ENCODE results near the gene MINDY4.
"Not testable (repeated sequence)": the region's sequence is repeated elsewhere in the genome, so short reads cannot be mapped to it uniquely, and the experiment has no call there.

MINDY4 gene

DNA sequence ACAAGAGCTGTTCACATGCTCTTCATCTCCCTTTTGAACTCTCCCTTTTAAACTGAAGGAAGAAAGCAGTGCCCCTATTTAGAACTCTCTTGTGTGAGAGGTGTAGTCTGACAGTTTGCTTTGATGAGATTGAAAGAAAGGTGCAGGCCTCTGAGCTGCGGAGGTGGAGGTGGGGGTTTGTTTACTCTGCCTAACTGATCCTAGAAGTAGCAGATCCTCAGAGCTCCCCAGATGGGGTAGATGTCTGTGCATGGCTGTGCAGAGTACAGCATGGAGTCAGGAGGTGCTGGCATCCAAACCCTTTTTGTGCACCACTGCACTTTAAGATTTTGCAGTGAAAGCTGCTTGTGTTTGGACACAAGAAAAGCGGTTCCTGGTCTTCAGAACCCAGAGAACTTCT, 58.3 kb downstream of the MINDY4 start:
- in situ Hi-C loops (cut with MboI; ENCODE audit: low sequenced_read_pairs): no loop called here

DNA sequence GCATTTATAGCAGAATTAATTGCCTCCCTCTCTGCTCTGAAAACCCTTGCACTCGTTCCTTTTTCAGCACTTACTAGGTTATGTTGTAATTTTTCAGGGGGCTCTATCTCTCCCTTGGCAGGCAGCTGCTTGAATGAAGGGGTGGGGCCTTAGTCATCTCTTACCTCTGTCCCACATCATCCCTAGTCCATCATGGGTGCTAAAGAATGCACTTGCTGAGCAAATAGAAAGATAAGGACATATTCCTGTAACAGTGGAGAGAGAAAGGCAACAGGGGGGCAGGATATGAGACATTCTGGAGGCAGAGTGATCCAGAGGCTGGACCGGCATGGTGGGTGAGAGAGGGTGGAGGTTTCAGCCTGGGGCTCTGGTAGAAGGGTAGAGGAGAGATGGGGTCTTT, 60.0 kb downstream of the MINDY4 start:
- in situ Hi-C loops (cut with MboI; ENCODE audit: low sequenced_read_pairs): no loop called here

DNA sequence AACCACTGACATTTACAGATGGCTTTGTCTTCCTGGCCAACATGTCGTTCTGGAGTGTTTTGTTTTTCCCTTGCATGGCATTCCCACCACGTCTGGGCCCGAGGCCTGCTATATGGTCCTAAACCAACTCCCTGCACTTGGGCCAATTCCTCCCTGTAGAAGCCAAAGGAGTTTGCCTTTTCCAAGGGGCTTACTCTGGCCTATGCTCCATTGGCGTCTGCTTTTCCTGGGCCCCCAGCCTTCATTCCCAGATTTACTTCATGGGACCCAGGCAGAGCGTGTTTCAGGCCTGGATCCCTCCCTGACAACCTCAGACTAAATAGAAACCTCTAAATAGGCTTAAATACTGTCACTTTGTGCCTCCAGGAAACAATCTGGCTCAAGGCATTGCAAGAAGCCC, 60.7 kb downstream of the MINDY4 start:
- in situ Hi-C loops (cut with MboI; ENCODE audit: low sequenced_read_pairs): no loop called here

DNA sequence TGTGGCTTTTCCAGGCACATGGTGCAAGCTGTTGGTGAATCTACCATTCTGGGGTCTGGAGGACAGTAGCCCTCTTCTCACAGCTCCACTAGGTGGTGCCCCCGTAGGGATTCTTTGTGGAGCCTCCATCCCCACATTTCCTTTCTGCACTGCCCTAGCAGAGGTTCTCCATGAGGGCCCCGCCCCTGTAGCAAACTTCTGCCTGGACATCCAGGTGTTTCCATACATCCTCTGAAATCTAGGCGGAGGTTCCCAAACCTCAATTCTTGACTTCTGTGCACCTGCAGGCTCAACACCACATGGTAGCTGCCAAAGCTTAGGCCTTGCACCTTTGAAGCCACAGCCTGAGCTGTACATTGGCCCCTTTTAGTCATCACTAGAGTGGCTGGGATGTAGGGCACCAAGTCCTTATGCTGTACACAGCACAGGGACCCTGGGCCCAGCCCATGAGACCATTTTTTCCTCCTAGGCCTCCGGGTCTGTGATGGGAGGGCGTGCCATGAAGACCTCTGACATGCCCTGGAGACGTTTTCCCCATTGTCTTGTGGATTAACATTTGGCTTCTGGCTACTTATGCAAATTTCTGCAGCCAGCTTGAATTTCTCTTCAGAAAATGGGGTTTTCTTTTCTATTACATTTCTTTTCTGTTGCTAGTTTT, 62.9 kb downstream of the MINDY4 start:
- in situ Hi-C loops (cut with MboI; ENCODE audit: low sequenced_read_pairs): not testable (repeated sequence)

DNA sequence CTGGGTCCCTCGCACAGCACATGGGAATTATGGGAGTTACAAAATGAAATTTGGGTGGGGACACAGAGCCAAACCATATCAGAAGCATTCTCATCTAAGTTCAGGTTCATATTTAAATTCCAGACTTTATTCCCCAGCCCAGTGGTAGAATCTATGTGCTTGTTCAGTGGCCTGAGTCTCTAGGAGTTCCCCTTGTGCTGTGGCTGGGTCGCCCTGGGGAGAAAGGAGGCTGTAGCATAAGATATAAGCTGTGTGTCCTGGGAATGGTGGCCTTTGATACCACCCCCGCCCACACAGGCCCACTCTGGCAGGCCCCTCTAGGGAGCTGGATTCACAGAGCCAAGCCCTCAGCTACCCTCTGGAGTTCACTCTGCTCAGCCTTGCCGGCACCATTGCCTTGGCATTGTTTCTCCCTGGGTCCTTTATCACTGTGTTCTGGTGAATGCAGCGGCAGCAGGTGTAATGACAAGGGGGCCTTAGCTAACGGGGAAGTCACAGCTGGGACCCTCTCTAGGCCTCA, 64.2 kb downstream of the MINDY4 start:
- in situ Hi-C loops (cut with MboI; ENCODE audit: low sequenced_read_pairs): no loop called here

DNA sequence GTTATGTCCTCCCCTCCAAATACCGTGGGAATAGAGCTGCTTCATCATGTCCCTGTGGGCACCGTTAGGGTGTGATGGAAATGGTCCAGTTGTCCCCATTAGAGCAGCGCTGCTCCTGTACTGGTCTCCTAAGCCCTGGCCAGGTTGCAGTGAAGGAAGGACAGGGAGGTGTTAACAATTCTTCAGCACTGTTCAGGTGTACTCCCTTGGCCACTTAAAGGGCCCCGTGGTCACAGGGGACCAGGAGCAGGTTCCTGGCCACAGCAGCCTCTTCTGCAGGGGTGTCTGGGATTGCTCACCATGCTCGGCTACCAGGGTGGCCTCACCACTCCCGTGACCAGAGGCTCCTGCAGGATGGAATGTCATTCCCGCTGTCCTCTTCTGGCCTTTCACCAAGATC, 65.8 kb downstream of the MINDY4 start:
- in situ Hi-C loops (cut with MboI; ENCODE audit: low sequenced_read_pairs): no loop called here

DNA sequence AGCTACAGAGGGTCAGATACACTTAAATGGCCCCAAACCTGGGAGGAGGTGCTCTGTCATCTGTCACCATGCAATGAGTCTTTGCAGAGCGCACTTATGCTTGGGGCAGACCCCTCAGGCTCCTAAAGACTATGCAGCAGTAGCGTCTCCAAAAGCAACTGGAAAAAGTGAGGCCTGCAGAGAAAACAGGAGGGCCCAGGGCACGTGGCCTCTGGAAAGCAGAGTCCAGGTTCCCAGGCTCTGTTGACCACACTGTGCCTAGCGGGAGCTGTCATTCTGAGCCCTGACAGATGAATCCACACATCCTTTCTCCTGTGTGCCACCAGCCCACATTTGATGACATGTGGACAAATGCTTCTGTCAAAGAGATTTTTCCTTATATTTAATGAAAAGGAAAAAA, 66.4 kb downstream of the MINDY4 start:
- in situ Hi-C loops (cut with MboI; ENCODE audit: low sequenced_read_pairs): no loop called here

DNA sequence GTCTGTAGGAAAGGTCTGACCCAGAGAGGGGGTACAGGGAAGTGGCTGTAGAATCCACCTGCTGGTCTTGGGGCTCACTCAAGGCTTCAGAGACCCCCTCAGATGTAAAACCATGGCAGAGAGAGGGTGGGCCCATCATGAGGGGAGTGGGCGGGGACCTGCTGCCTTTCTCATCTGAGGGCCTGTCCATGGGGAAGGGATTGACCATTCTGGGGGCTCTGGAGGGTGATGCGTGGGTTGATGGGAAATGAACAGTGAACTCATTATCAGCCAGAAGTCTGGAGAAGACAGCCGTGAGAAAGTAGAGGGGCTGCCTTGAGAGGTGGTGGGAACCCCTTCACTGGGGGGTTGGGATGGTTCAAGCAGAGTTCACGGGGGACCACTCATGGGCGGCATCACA, 66.8 kb downstream of the MINDY4 start:
- in situ Hi-C loops (cut with MboI; ENCODE audit: low sequenced_read_pairs): no loop called here

DNA sequence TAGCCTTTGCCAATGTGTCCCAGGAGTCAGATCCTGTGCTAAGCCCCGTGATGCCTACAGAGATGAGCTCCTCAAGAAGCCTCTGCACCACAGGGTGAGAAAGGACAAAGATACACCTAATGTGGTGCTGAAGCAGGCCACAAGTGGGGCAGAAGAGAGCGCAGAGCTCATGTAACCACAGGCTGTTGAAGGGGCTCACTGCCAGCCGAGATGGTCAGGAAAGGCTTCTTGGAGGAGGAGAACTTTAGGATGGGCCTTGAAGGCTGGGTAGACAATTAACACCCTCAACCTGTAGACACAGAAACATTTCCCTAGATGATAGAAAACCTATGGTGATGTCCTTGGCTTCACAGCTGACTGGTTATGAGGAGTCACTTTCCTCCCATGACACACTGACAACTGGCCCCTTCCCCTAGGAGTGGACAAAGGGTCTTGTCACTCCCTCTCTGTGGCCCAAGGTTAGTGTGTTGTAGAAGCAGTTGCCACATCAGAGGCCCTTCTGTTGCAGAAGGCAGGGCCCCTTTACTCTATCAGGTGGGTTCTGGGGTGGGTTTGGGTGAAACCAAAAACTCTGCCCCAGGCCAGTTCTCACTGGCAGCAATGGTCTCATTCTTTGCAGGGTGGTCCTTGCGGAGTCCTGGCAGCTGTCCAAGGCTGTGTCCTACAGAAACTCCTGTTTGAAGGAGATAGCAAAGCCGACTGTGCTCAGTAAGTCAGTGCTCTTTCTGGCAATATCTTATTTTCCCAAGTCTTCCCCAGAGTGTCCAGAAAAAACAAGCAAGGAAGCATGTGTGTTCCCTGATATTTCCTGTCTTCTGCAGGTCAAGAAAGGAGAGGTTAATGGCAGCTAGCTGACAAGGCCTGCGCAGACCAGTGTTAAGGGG, 69.2 kb downstream of the MINDY4 start:
- in situ Hi-C loops (cut with MboI; ENCODE audit: low sequenced_read_pairs): no loop called here

DNA sequence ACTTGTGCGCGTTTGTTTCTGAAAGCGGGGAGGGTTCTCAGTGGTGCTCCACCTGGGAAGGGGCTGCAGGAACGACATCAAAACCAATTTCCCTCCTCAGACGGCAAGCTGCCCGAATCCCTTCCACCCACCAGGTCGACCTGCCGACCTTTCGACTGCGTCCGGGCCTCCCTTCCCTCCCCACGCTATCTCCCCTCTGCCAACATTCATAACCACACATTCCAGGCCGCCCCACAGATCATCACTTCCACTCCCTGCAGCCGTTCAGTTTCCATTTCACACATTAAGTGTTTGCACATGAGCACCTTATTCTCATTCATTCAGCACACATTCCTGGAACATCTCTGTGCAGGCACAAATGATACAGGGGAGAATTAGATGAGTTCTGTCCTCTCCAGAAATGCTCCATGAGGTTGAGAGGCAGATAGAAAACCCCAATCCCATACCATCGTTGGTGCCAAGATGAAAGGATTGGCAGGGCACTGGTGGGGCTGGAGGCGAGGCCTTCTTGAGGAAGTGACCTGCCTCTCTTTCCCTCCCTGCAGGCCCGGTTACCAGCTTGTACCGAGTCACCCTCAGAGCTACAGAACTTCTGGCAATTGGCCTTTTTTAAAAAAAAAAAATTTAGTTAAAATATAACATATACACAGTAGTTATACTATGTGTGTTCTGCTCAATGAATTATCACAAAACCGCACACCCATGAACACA, 70.0 kb downstream of the MINDY4 start:
- in situ Hi-C loops (cut with MboI; ENCODE audit: low sequenced_read_pairs): no loop called here

DNA sequence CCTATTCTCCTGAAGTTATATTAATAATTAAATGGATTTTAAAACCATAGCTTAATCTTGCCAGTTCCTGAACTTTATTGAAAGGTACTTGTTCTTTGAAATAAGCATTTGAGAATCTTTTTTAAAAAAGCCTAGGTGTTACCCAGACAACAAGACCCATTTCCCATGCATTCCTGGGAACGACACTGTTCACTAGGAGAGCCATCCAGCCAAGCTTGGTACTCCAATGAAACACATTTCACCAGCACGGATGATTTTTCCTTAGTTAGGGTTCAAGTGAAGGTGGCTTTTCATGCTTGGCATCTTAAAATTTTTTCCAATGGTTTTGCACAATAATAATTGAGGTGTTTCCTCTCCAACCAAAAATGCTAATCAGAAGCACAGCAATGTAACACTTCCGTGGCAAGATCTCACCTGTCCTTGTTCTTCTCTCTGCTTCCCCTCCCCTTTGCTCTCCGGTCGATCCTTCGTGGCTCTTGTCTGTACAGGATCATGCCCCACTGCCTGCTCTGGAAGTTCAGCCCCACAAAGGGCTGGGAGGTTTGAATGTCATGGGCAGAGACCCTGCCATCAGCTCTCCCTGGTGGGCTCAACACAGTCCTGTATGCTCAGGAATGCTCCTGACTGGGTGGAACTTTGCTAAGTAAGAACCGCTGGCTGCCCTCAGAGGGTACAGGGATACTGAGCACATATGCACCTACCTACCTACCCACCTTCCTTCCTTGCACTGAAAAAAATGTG, 70.8 kb downstream of the MINDY4 start:
- in situ Hi-C loops (cut with MboI; ENCODE audit: low sequenced_read_pairs): no loop called here

DNA sequence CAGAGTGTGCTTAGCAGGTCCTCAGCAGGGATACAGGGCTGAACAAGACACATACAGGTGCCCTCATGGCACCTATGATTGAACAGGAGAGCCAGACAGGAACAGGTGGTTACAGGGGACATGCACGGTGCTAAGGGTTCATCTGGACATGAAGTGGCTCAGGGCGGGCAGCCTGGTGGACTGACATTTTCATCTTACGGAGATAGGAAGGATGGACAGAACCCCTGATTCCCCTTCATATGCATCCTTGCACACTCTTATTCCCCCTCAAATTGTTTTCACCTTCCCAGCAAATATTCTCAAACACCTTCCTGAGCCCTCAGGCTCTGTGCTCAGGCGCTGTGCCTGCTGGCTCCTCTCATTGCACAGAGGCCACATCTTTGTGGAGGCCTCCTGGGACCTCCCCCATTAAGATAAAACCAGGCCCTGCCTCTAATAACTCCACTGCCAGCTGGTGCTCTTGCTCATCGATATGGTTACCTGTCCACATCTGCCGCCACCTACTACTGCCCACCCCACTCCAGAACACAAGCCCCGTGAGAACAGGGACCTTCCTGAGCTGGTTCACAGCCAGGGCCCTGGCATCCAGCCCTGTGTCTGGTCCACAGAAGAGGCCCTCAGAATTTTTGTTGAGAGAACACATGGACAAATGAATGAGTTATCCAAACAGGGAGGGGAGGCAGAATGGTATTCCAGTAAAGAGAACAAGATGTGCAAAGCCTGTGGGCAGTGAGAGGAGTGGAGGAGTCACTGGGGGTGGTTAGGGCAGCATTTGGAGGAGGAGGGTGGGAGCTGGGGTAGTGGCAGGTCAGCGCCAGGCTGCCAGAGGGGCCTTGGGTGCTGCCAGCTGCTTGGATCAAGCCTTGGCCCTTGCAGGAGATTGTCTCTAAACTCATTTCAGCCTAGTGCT, 71.6 kb downstream of the MINDY4 start:
- in situ Hi-C loops (cut with MboI; ENCODE audit: low sequenced_read_pairs): no loop called here

DNA sequence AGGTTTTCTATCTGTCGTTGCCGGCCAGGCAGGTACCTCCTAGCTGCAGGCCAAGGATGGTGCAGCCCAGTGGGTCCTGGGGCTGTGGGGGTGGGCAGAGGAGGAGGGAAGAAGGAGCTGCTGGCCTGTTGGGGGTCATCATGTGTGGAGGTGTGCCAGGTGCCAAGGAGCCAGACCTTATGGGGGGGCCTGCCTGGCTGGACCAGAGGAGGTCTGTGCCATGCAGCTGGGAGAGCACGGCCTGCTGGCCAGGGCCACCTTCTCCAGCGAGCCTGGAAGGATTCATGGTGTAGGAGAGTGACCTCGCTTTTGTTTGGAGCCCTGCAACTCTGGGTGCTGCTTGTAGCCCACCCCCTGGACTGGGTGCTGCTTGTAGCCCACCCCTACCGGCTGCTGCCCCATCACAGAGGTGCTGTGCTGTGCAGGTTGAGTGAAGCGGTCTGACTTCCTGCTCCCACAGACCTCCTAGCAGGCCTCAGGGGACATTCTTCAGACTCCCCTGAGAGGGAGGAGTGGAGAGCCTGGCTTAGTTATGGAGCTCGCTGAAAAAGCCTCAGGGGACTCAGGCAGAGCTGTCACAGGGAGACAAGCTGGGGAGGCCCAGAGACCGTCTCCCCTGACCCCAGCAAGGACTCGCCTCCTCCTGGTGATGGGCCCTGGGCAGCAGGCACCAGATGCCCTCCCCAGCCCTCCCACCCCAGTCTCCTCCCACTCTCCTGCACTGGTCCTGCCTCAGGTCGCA, 72.7 kb downstream of the MINDY4 start:
- in situ Hi-C loops (cut with MboI; ENCODE audit: low sequenced_read_pairs): no loop called here

DNA sequence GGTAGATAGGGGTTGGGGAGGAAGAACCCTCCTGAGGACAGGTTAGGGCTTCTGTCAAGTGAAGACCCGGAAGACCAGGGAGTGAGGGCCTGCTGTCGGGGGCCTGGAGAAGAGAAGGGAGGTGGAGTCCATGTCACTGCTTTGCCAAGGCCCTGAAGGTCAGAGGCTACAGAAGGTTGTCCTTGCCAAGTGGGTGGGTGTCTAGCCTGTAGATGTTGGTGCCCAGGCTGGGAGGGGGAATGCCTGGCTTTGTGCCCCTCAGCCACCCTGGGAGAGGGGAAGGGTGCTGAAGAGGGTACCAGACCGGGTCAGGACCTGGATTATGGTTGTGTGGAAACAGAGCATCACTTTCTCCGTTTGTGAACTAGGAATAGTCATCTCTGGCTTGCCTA, 73.3 kb downstream of the MINDY4 start:
- in situ Hi-C loops (cut with MboI; ENCODE audit: low sequenced_read_pairs): no loop called here

DNA sequence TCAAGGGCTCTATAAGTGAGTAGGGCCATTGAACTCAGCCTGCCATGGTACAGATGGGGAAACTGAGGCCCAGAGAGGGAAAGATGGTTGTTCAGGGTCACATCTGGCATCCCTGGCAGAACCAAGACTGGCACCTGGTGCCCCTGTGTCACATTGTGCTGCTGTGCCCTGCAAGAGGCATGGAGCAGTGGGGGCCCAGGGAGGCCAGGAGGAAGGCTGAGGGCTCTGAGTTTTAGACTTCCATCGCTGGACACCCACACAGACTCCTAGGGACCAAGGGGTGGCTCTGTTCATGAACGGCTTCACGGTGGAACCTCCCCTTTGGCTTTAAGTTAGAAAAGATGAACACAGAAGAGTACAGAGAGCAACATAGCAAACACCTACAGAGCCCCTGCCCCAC, 73.7 kb downstream of the MINDY4 start:
- in situ Hi-C loops (cut with MboI; ENCODE audit: low sequenced_read_pairs): no loop called here

DNA sequence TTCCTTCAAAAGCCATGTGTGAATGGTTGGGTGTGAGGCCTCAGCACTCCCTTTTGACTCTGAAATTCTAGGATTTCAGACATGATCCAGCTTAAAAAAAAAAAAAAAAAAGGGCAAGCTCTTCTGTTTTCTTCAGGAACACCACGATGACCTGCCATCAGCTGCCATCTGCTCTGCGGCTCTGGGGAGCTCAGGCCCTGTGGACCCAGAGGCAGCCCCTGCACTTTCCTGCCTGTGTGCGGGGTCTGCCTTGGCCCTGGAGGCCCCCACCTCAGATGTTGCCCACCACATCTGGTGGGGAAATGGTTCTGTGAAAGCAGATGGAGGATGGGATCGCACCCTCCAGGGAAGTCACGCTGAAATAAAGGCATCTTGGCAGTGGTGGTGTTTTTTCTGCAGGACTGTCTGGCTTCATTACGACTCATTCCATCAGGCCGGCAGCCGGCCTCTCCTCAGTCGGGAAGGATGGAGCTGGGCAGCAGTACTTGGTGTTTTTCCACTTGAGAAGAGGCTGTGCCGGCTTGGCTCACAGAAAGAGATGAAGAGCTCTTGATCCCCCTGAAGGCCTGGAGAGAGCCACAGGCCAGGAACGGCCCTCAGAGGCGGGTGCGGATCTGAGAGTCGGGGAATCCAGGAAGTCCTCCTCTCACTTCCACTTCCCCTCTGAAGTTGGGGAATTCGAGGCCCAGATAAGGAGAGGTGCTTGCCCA, 74.4 kb downstream of the MINDY4 start:
- in situ Hi-C loops (cut with MboI; ENCODE audit: low sequenced_read_pairs): no loop called here

DNA sequence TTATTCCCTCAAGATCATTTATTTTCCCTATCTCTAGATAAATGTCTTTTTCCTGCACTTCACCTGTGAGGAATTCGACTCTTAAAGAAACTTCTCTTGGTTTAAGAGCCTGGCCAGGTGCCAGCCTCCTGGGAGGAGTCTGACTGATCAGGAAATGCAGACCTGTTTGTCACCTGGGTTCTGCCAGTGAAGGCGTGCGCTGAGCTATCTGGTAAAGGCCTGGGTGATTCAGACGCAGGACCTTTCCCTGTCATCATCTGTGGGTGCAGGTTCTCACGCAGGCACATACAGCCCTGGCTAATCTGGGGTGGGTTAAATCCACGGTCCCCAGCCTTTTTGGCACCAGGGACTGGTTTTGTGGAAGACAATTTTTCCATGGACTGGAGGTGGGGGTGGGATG, 75.2 kb downstream of the MINDY4 start:
- in situ Hi-C loops (cut with MboI; ENCODE audit: low sequenced_read_pairs): no loop called here

DNA sequence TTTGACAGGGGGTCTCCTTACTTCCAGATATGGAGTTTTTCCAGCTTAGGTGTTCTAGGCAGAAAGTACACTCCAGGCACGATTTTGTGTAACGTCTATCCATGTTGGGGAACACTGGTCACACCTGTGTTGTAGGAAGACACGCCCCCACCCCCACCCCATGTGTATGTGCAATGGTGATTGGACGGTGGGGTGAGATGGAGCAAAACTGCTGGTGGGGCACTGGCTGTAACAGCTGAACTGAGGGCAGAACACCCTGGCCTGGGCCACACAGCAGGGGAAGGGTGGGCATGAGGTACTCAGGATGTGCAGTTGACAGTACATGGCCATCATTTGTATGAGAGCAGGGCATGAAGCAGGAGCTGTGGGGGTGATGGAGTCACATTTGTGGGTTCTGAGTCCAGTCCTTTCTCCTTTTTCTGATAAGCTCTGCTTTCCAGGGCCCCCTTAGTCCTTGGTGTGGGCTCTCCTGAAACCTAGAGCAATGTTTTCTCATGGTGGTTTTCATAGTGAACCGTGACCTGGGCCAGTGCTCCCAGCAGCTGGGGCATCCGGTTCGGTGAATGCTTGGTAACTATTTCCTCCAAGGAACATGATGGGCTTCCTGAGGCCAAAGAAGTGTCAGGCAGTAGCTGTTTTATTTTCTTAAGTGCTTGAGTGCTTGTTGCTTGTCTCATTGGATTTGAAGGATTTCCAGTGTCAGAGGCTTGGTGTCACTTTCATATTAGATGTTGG, 77.1 kb downstream of the MINDY4 start:
- in situ Hi-C loops (cut with MboI; ENCODE audit: low sequenced_read_pairs): no loop called here

All from HL-60/S4 treated with phorbol 12-myristate 13-acetate at 8.2 ng/mL for 4 days and 3 days (cell line).